ENCODE data around the gene BRSK2. TPM values are rescaled to one million over a fixed set of nuclear protein-coding genes. Genes with fewer than 3 reads are reported as not detected.

BRSK2 gene
- total and polyA plus RNA-seq, 2 donors = 0.14 to 1.1 TPM

- 2% methylated on average over 56 of the region's 56 CpGs for WGBS
- Histone ChIP-seq H3K27me3 (ENCODE audit: control insufficient read depth in 2 of 2, insufficient read depth in 1 of 2, low read length in 1 of 2) (peaks cover 19 to 59% of the 10 kb centered on the region in 2 donors), H3K36me3 (ENCODE audit: control insufficient read depth in 2 of 2, insufficient read depth in 2 of 2, low read length in 1 of 2) (no peaks in the 10 kb centered on the region), H3K27ac (ENCODE audit: low read depth in 1 of 2, low read length in 1 of 2) (peak overlapping the region in 1 of 2 donors; percentile 81), H3K9me3 (ENCODE audit: control insufficient read depth in 2 of 2, insufficient read depth in 1 of 2, low read length in 1 of 2) (no peaks in the 10 kb centered on the region), H3K4me3 (ENCODE audit: low read length in 2 of 2) (peak overlapping the region; percentile 16 to 52), H3K4me1 (ENCODE audit: control insufficient read depth in 2 of 2, insufficient read depth in 2 of 2, low read length in 2 of 2) (peaks cover 0 to 2% of the 10 kb centered on the region in 2 donors)
- peak in 5 of 9 donors; percentile 13 to 50 (median 19) for DNase-seq (ENCODE audit: low read depth in 6 of 9, low spot score in 9 of 9)
Measured at GRCh38 chr11:1382831-1383607, 6.7 kb upstream of the BRSK2 start.

DNA sequence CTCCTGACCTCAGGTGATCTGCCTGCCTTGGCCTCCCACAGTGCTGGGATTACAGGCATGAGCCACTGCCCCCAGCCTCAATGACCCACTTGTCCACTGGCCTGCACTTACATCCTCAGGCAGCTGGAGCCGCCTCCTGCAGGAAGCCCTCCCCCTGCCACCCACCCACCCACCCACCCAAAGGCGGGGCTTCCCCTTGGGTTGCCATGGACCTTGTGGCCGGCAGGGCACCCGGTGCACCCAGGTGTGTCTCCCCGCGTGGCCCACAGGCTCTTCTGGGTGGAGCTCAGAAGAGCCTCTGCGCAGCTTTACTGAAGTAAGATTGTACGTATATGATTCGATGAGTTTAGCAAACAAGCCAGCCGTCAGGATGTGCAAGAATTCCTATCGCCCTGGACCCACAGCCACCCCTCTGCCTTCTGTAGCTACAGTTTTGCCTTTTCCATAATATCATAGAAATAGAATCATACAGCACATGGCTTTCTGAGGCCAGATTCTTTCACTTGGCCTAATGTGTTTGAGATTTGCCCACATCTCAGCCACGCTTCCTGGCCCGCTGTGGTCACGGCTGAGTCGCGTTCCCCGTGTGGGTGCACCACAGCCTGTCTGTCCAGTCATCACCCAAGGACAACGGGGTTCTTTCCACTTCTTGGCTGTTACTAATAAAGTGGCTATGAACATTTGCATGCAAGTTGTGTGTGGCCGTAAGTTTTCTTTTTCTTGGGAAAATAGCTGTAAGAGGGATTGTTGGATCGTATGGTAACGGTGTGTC is 5.3 kb upstream of the BRSK2 start:
- no peak for DNase-seq (ENCODE audit: low read depth in 6 of 9, low spot score in 9 of 9)
- no peak overlapping the region for H3K4me3 ChIP-seq (ENCODE audit: low read length in 2 of 2)
- no peak overlapping the region for H3K27ac ChIP-seq (ENCODE audit: low read depth in 1 of 2, low read length in 1 of 2)

DNA sequence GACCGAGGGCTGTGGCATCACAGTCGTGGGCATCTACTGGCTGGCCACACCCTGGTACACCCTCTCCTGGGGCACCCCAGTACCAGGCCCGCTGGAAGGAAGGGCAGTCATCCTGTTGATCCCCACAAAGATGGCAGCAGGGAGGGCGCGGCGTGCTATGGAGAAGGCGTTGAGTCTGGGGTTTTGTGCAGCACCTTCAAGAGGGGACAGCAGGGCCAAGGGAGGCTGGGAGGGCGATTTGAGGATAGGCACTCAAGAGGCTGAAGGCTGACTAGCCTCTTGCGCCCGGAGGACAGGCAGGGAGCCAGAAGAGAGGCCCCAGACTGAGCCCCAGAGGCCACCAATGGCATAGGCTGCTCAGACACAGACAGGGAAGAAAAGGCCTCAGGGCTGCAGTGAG is 2.2 kb upstream of the BRSK2 start:
- no peak for DNase-seq (ENCODE audit: low read depth in 6 of 9, low spot score in 9 of 9)
- no peaks in the 10 kb centered on the region for H3K36me3 ChIP-seq (ENCODE audit: control insufficient read depth in 2 of 2, insufficient read depth in 2 of 2, low read length in 1 of 2)
- H3K9me3 ChIP-seq (ENCODE audit: control insufficient read depth in 2 of 2, insufficient read depth in 1 of 2, low read length in 1 of 2) = peaks cover 0 to 3% of the 10 kb centered on the region in 2 donors
- WGBS = 91% methylated on average over 10 of the region's 10 CpGs
- no peak overlapping the region for H3K4me3 ChIP-seq (ENCODE audit: low read length in 2 of 2)
- peaks cover 57 to 78% of the 10 kb centered on the region in 2 donors for H3K27me3 ChIP-seq (ENCODE audit: control insufficient read depth in 2 of 2, insufficient read depth in 1 of 2, low read length in 1 of 2)
- no peak overlapping the region for H3K27ac ChIP-seq (ENCODE audit: low read depth in 1 of 2, low read length in 1 of 2)
- peaks cover 5 to 6% of the 10 kb centered on the region in 2 donors for H3K4me1 ChIP-seq (ENCODE audit: control insufficient read depth in 2 of 2, insufficient read depth in 2 of 2, low read length in 2 of 2)

More for the DNA sequence above, 5.3 kb upstream of the BRSK2 start:
- peaks cover 2 to 6% of the 10 kb centered on the region in 2 donors for H3K4me1 ChIP-seq (ENCODE audit: control insufficient read depth in 2 of 2, insufficient read depth in 2 of 2, low read length in 2 of 2)
- no peaks in the 10 kb centered on the region for H3K36me3 ChIP-seq (ENCODE audit: control insufficient read depth in 2 of 2, insufficient read depth in 2 of 2, low read length in 1 of 2)
- peaks cover 32 to 73% of the 10 kb centered on the region in 2 donors for H3K27me3 ChIP-seq (ENCODE audit: control insufficient read depth in 2 of 2, insufficient read depth in 1 of 2, low read length in 1 of 2)
- H3K9me3 ChIP-seq (ENCODE audit: control insufficient read depth in 2 of 2, insufficient read depth in 1 of 2, low read length in 1 of 2) = peaks cover 0 to 3% of the 10 kb centered on the region in 2 donors
- 77% methylated on average over 21 of the region's 21 CpGs for WGBS

- DNase-seq (ENCODE audit: low read depth in 6 of 9, low spot score in 9 of 9) = no peak
- H3K36me3 ChIP-seq (ENCODE audit: control insufficient read depth in 2 of 2, insufficient read depth in 2 of 2, low read length in 1 of 2) = no peaks in the 10 kb centered on the region
- peaks cover 53 to 78% of the 10 kb centered on the region in 2 donors for H3K27me3 ChIP-seq (ENCODE audit: control insufficient read depth in 2 of 2, insufficient read depth in 1 of 2, low read length in 1 of 2)
Measured at GRCh38 chr11:1387961-1388762, 1.6 kb upstream of the BRSK2 start.

GRCh38 chr11:1388763-1389102 is 1.0 kb upstream of the BRSK2 start:
- Histone ChIP-seq H3K27ac (ENCODE audit: low read depth in 1 of 2, low read length in 1 of 2) (no peak overlapping the region), H3K4me1 (ENCODE audit: control insufficient read depth in 2 of 2, insufficient read depth in 2 of 2, low read length in 2 of 2) (peaks cover 3 to 6% of the 10 kb centered on the region in 2 donors), H3K9me3 (ENCODE audit: control insufficient read depth in 2 of 2, insufficient read depth in 1 of 2, low read length in 1 of 2) (peaks cover 0 to 3% of the 10 kb centered on the region in 2 donors), H3K36me3 (ENCODE audit: control insufficient read depth in 2 of 2, insufficient read depth in 2 of 2, low read length in 1 of 2) (no peaks in the 10 kb centered on the region), H3K27me3 (ENCODE audit: control insufficient read depth in 2 of 2, insufficient read depth in 1 of 2, low read length in 1 of 2) (peaks cover 51 to 76% of the 10 kb centered on the region in 2 donors), H3K4me3 (ENCODE audit: low read length in 2 of 2) (no peak overlapping the region)
- 10% methylated on average over 22 of the region's 22 CpGs for WGBS
- DNase-seq (ENCODE audit: low read depth in 6 of 9, low spot score in 9 of 9) = no peak

More at GRCh38 chr11:1387961-1388762, 1.6 kb upstream of the BRSK2 start:
- H3K27ac ChIP-seq (ENCODE audit: low read depth in 1 of 2, low read length in 1 of 2) = no peak overlapping the region
- H3K9me3 ChIP-seq (ENCODE audit: control insufficient read depth in 2 of 2, insufficient read depth in 1 of 2, low read length in 1 of 2) = peaks cover 0 to 3% of the 10 kb centered on the region in 2 donors
- WGBS = 53% methylated on average over 22 of the region's 22 CpGs
- H3K4me1 ChIP-seq (ENCODE audit: control insufficient read depth in 2 of 2, insufficient read depth in 2 of 2, low read length in 2 of 2) = peaks cover 3 to 6% of the 10 kb centered on the region in 2 donors
- no peak overlapping the region for H3K4me3 ChIP-seq (ENCODE audit: low read length in 2 of 2)

DNA sequence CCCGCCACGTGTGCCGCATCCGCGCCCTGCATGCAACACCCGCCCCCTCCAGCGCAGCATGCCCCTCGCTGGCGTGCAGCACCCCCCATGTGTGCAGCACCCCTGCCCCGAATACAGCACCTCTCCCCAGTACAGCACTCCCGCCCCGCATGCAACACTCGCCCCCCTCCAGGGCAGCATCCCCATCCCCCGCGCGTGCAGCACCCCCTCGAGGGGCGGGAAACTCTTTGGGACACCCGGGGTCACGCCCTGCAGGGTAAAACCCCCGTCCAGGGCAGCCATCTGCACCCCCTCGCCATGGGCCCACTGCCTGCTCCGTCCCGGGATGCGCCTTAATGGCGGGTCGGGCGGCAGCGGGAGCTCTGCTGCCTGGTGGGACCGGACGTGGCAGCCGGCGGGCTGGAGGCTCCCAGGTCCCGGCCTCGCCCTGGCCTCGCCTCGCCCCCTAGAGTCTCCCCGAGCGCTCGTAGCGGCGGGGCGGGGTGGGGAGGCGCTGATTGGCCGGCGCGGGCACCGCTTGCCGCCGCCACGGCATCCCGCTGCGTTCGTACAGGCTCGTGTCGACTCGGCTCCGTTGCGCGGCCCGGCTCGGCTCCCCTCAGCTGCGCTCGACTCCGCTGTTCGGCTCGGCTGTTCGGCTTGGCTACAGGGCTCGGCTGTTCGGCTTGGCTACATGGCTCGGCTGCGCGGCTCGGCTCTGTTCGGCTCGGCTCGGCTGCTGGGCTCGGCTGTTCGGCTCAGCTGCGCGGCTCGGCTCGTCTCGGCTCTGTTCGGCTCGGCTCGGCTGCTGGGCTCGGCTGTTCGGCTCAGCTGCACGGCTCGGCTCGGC is 417 bp upstream of the BRSK2 start:
- Histone ChIP-seq H3K4me3 (ENCODE audit: low read length in 2 of 2) (peak overlapping the region; percentile 22 to 52), H3K9me3 (ENCODE audit: control insufficient read depth in 2 of 2, insufficient read depth in 1 of 2, low read length in 1 of 2) (peaks cover 0 to 3% of the 10 kb centered on the region in 2 donors), H3K4me1 (ENCODE audit: control insufficient read depth in 2 of 2, insufficient read depth in 2 of 2, low read length in 2 of 2) (peaks cover 3 to 6% of the 10 kb centered on the region in 2 donors), H3K27me3 (ENCODE audit: control insufficient read depth in 2 of 2, insufficient read depth in 1 of 2, low read length in 1 of 2) (peaks cover 51 to 72% of the 10 kb centered on the region in 2 donors), H3K27ac (ENCODE audit: low read depth in 1 of 2, low read length in 1 of 2) (no peak overlapping the region), H3K36me3 (ENCODE audit: control insufficient read depth in 2 of 2, insufficient read depth in 2 of 2, low read length in 1 of 2) (no peaks in the 10 kb centered on the region)
- DNase-seq (ENCODE audit: low read depth in 6 of 9, low spot score in 9 of 9) = peak; percentile 65 to 92 (median 83)
- under 1% methylated on average over 92 of the region's 92 CpGs for WGBS

DNA sequence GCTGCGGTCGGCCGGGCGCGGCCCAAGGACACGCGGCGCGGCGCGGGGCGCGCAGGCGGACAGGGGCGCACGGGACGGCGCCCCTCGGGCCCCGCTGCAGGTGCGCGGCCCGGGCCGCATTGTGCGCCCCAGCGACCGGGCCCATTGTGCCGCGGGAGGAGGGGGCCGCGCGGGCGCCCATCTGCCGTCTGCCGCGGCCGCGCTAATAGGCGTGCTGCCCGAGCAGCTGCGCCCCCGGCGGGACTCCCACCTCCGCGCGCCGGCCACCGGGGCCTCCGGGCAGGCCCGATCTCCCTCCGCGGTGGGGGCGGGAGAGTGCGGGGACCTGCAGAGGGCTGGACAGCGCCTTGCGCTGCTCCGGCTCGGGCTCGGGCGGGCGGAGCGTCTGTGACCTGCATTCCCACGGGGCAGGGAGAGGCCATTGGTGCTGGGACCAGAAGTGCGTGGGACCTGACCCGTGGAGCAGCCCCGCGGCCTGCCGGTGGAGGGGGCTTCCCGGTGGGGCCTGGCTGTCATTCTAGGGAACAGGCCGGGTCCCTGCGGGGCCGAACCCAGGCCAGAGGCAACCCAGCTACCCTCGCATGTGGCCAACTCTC is 933 bp downstream of the BRSK2 start:
- Histone ChIP-seq H3K27ac (ENCODE audit: low read depth in 1 of 2, low read length in 1 of 2) (no peak overlapping the region), H3K4me1 (ENCODE audit: control insufficient read depth in 2 of 2, insufficient read depth in 2 of 2, low read length in 2 of 2) (peaks cover 3 to 6% of the 10 kb centered on the region in 2 donors), H3K36me3 (ENCODE audit: control insufficient read depth in 2 of 2, insufficient read depth in 2 of 2, low read length in 1 of 2) (no peaks in the 10 kb centered on the region), H3K27me3 (ENCODE audit: control insufficient read depth in 2 of 2, insufficient read depth in 1 of 2, low read length in 1 of 2) (peaks cover 51 to 60% of the 10 kb centered on the region in 2 donors), H3K4me3 (ENCODE audit: low read length in 2 of 2) (peak overlapping the region in 1 of 2 donors; percentile 52), H3K9me3 (ENCODE audit: control insufficient read depth in 2 of 2, insufficient read depth in 1 of 2, low read length in 1 of 2) (peaks cover 0 to 3% of the 10 kb centered on the region in 2 donors)
- WGBS = 4% methylated on average over 73 of the region's 73 CpGs
- DNase-seq (ENCODE audit: low read depth in 6 of 9, low spot score in 9 of 9) = no peak
